GM23248 (cell line): ENCODE results near the gene CPS1. TPM values are rescaled to one million over a fixed set of nuclear protein-coding genes. Genes with fewer than 3 reads are reported as not detected.

Source experiments
- DNase-seq: peaks from one replicate; pipeline ENCODE4 v3.0.0-alpha.2; 2015
- H2AFZ ChIP-seq: fragments of 200-600 bp; sonication (generic); 2 replicates; pipeline ENCODE4 v1.6.1; 2016; ENCODE audit warnings: antibody characterized with exemption
- H3F3A ChIP-seq: fragments of 200-600 bp; sonication (generic); 2 replicates; pipeline ENCODE4 v1.6.1; 2016; ENCODE audit warnings: mild to moderate bottlenecking, antibody characterized with exemption, mixed run types; ENCODE audit not compliant: insufficient read depth
- H3K27ac ChIP-seq: fragments of 200-600 bp; sonication (generic); 2 replicates; pipeline ENCODE4 v1.5.1; 2016; ENCODE audit warnings: mild to moderate bottlenecking
- H3K27me3 ChIP-seq: fragments of 200-600 bp; sonication (generic); replicated peaks from 2 replicates; pipeline ENCODE4 v1.6.1; 2016; ENCODE audit warnings: mild to moderate bottlenecking; ENCODE audit not compliant: insufficient read depth
- H3K36me3 ChIP-seq: fragments of 200-600 bp; sonication (generic); 2 replicates; pipeline ENCODE4 v1.6.1; 2016; ENCODE audit warnings: low read depth, mild to moderate bottlenecking
- H3K4me1 ChIP-seq: fragments of 200-600 bp; sonication (generic); 2 replicates; pipeline ENCODE4 v1.6.1; 2016; ENCODE audit warnings: mild to moderate bottlenecking; ENCODE audit not compliant: insufficient read depth
- H3K4me2 ChIP-seq: fragments of 200-600 bp; sonication (generic); one replicate; pipeline ENCODE4 v1.6.1; 2016; ENCODE audit warnings: mild to moderate bottlenecking; ENCODE audit not compliant: unreplicated experiment
- H3K4me3 ChIP-seq: fragments of 200-600 bp; sonication (generic); 2 replicates; pipeline ENCODE4 v1.5.1; 2016; ENCODE audit warnings: mild to moderate bottlenecking
- H3K79me2 ChIP-seq: fragments of 200-600 bp; sonication (generic); 2 replicates; pipeline ENCODE4 v1.6.1; 2016; ENCODE audit warnings: mild to moderate bottlenecking; ENCODE audit not compliant: insufficient read depth
- H3K9ac ChIP-seq: fragments of 200-600 bp; sonication (generic); 2 replicates; pipeline ENCODE4 v1.6.1; 2016; ENCODE audit warnings: mild to moderate bottlenecking
- H3K9me2 ChIP-seq: fragments of 200-600 bp; sonication (generic); 2 replicates; pipeline ENCODE4 v1.6.1; 2016; ENCODE audit warnings: mixed run types, mild to moderate bottlenecking, moderate library complexity; ENCODE audit not compliant: insufficient read depth
- H3K9me3 ChIP-seq: fragments of 200-600 bp; sonication (generic); one replicate; pipeline ENCODE4 v1.6.1; 2017; ENCODE audit warnings: low read depth
- H4K20me1 ChIP-seq: fragments of 200-600 bp; sonication (generic); 2 replicates; pipeline ENCODE4 v1.6.0; 2016; ENCODE audit not compliant: insufficient read depth
- EZH2 ChIP-seq: fragments of 200-600 bp; sonication (generic); IDR thresholded peaks from 2 replicates; pipeline ENCODE4 v1.6.1; 2018; ENCODE audit warnings: antibody characterized with exemption, mild to moderate bottlenecking; ENCODE audit not compliant: insufficient read depth, poor library complexity, severe bottlenecking
- EZH2phosphoT487 ChIP-seq: fragments of 200-600 bp; sonication (generic); IDR thresholded peaks from 2 replicates; pipeline ENCODE4 v1.6.1; 2018; ENCODE audit warnings: antibody characterized with exemption, moderate library complexity, mild to moderate bottlenecking, low read depth; ENCODE audit not compliant: insufficient read depth
- WGBS, 2 experiments: methylation state at CpG; one replicate each; pipeline ENCODE4 v1.1.6; 2015 to 2017; ENCODE audit warnings: low lambda C conversion rate in 2 of 2, low coverage in 1 of 2; ENCODE audit errors: missing lambda C conversion rate in 2 of 2; 5-methylcytosine and 5-hydroxymethylcytosine counted together
- in situ Hi-C: fragments of 300-500 bp; cut with MboI; formaldehyde crosslinking; loops from 2 replicates; pipeline ENCODE4 v1.15.0; 2020
- polyA plus RNA-seq: library from polyadenylated mRNA; unstranded; fragments of >200 nt; fragmentation: Nextera tagmentation; extraction: Ambion mirVana; gene quantifications from 2 replicates; pipeline ENCODE4 v1.2.1, GENCODE V29; 2016
- total RNA-seq: library from RNA; depleted of rRNA; stranded (reverse); fragments of >200 nt; shearing (Covaris generic); gene quantifications from 2 replicates; pipeline ENCODE4 v1.2.3, GENCODE V29; 2014

The CPS1 gene
- total and polyA plus RNA-seq, 2 experiments from 2014 or later, result 2.1 to 4.9 TPM

- Histone ChIP-seq H3K9ac (no peak overlapping the region), H3K79me2 (no peaks in the 10 kb centered on the region), H3K9me3 (no peaks in the 10 kb centered on the region), H4K20me1 (no peaks in the 10 kb centered on the region), H2AFZ (no peak overlapping the region), H3K4me3 (no peak overlapping the region), H3K4me2 (no peak overlapping the region), H3K27me3 (no peaks in the 10 kb centered on the region), H3K9me2 (no peaks in the 10 kb centered on the region), H3K27ac (no peak overlapping the region), H3F3A (no peaks in the 10 kb centered on the region), H3K4me1 (no peaks in the 10 kb centered on the region), H3K36me3 (no peaks in the 10 kb centered on the region)
- WGBS, 2 experiments, result 48 to 63% methylated on average over 1 of the region's 1 CpG
- peak; percentile 29 for DNase-seq
- in situ Hi-C loops, result no loop called here
- TF ChIP-seq EZH2phosphoT487 (no peak), EZH2 (no peak)
Measured at GRCh38 chr2:210654091-210654490, 97.7 kb downstream of the CPS1 start.

- in situ Hi-C loops, result no loop called here
- 32 to 35% methylated on average over 3 of the region's 3 CpGs for WGBS, 2 experiments
Measured at GRCh38 chr2:210655229-210655975, 99.0 kb downstream of the CPS1 start.

GRCh38 chr2:210657874-210658273 lies 101.5 kb downstream of the CPS1 start:
- H3F3A ChIP-seq, result no peaks in the 10 kb centered on the region
- no peak overlapping the region for H3K4me2 ChIP-seq
- WGBS, 2 experiments, result 60 to 65% methylated on average over 1 of the region's 1 CpG
- no peak overlapping the region for H3K27ac ChIP-seq
- no peak overlapping the region for H3K9ac ChIP-seq
- in situ Hi-C loops, result no loop called here
- H3K4me3 ChIP-seq, result no peak overlapping the region
- no peaks in the 10 kb centered on the region for H3K27me3 ChIP-seq
- H3K9me2 ChIP-seq, result no peaks in the 10 kb centered on the region
- no peaks in the 10 kb centered on the region for H3K9me3 ChIP-seq
- no peaks in the 10 kb centered on the region for H3K36me3 ChIP-seq
- H3K79me2 ChIP-seq, result no peaks in the 10 kb centered on the region
- H3K4me1 ChIP-seq, result no peaks in the 10 kb centered on the region
- DNase-seq, result no peak
- H4K20me1 ChIP-seq, result no peaks in the 10 kb centered on the region
- no peak overlapping the region for H2AFZ ChIP-seq
- TF ChIP-seq EZH2phosphoT487, result no peak
- no peak for TF ChIP-seq EZH2

More at GRCh38 chr2:210655229-210655975, 99.0 kb downstream of the CPS1 start:
- Histone ChIP-seq H3K9me2 (no peaks in the 10 kb centered on the region), H3K79me2 (no peaks in the 10 kb centered on the region), H3K4me2 (no peak overlapping the region), H3K36me3 (no peaks in the 10 kb centered on the region), H3K27me3 (no peaks in the 10 kb centered on the region), H3K4me1 (no peaks in the 10 kb centered on the region), H3F3A (no peaks in the 10 kb centered on the region), H4K20me1 (no peaks in the 10 kb centered on the region), H3K27ac (no peak overlapping the region), H3K4me3 (no peak overlapping the region), H3K9ac (no peak overlapping the region), H2AFZ (no peak overlapping the region), H3K9me3 (no peaks in the 10 kb centered on the region)
- no peak for TF ChIP-seq EZH2phosphoT487
- no peak for TF ChIP-seq EZH2
- no peak for DNase-seq

GRCh38 chr2:210660751-210661150 lies 104.4 kb downstream of the CPS1 start:
- in situ Hi-C loops, result no loop called here
- no peak overlapping the region for H3K27ac ChIP-seq

More at GRCh38 chr2:210660751-210661150, 104.4 kb downstream of the CPS1 start:
- H2AFZ ChIP-seq, result no peak overlapping the region
- no peak overlapping the region for H3K4me2 ChIP-seq
- no peaks in the 10 kb centered on the region for H3K36me3 ChIP-seq
- H3K9me2 ChIP-seq, result no peaks in the 10 kb centered on the region
- no peak for TF ChIP-seq EZH2phosphoT487
- no peak for TF ChIP-seq EZH2
- no peaks in the 10 kb centered on the region for H3K79me2 ChIP-seq
- no peaks in the 10 kb centered on the region for H4K20me1 ChIP-seq
- no peaks in the 10 kb centered on the region for H3F3A ChIP-seq
- no peak for DNase-seq
- no peaks in the 10 kb centered on the region for H3K4me1 ChIP-seq
- H3K9me3 ChIP-seq, result no peaks in the 10 kb centered on the region
- no peak overlapping the region for H3K4me3 ChIP-seq
- no peaks in the 10 kb centered on the region for H3K27me3 ChIP-seq
- H3K9ac ChIP-seq, result no peak overlapping the region
